ENCODE measurements around the gene TREM2. TPM values are rescaled to one million over a fixed set of nuclear protein-coding genes. Genes with fewer than 3 reads are reported as not detected.

Gene TREM2
- polyA plus RNA-seq, 4 donors = 0.16 to 0.81 (median 0.21) TPM; not detected in 1

GRCh38 chr6:41199552-41200246, 36.8 kb upstream of the TREM2 start:
- no peak for FAIRE-seq
- peak overlapping the region in 1 of 3 donors; percentile 57 for H3K27ac ChIP-seq (ENCODE audit: low read depth in 1 of 3, low read length in 2 of 3)

GRCh38 chr6:41197234-41197633, 34.3 kb upstream of the TREM2 start:
- H3K4me3 ChIP-seq (ENCODE audit: low read depth in 1 of 3, low read length in 3 of 3) = no peak overlapping the region
- H3K9me3 ChIP-seq (ENCODE audit: control insufficient read depth in 2 of 2, insufficient read depth in 1 of 2, low read depth in 1 of 2, low read length in 1 of 2) = no peaks in the 10 kb centered on the region
- peaks cover 0 to 9% (median 2%) of the 10 kb centered on the region in 3 donors for H3K4me1 ChIP-seq (ENCODE audit: control insufficient read depth in 3 of 3, insufficient read depth in 2 of 3, low read depth in 1 of 3, low read length in 2 of 3)
- H3K27ac ChIP-seq (ENCODE audit: low read depth in 1 of 3, low read length in 2 of 3) = no peak overlapping the region
- peaks cover 0 to 18% (median 0%) of the 10 kb centered on the region in 3 donors for H3K27me3 ChIP-seq (ENCODE audit: control insufficient read depth in 3 of 3, insufficient read depth in 3 of 3, low read length in 3 of 3)
- no peaks in the 10 kb centered on the region for H3K36me3 ChIP-seq (ENCODE audit: control insufficient read depth in 3 of 3, insufficient read depth in 2 of 3, low read depth in 1 of 3, low read length in 3 of 3)
- DNase-seq = no peak
- FAIRE-seq = no peak
- 90 to 96% (median 96%) methylated on average over 3 of the region's 3 CpGs for WGBS, 3 donors

More at GRCh38 chr6:41199552-41200246, 36.8 kb upstream of the TREM2 start:
- WGBS, 3 donors = 70 to 76% (median 75%) methylated on average over 1 of the region's 1 CpG
- no peaks in the 10 kb centered on the region for H3K9me3 ChIP-seq (ENCODE audit: control insufficient read depth in 2 of 2, insufficient read depth in 1 of 2, low read depth in 1 of 2, low read length in 1 of 2)
- no peaks in the 10 kb centered on the region for H3K36me3 ChIP-seq (ENCODE audit: control insufficient read depth in 3 of 3, insufficient read depth in 2 of 3, low read depth in 1 of 3, low read length in 3 of 3)
- H3K27me3 ChIP-seq (ENCODE audit: control insufficient read depth in 3 of 3, insufficient read depth in 3 of 3, low read length in 3 of 3) = peaks cover 0 to 11% (median 0%) of the 10 kb centered on the region in 3 donors
- H3K4me1 ChIP-seq (ENCODE audit: control insufficient read depth in 3 of 3, insufficient read depth in 2 of 3, low read depth in 1 of 3, low read length in 2 of 3) = peaks cover 0 to 9% (median 2%) of the 10 kb centered on the region in 3 donors
- peak in 1 of 2 donors; percentile 6 for DNase-seq
- no peak overlapping the region for H3K4me3 ChIP-seq (ENCODE audit: low read depth in 1 of 3, low read length in 3 of 3)

GRCh38 chr6:41194386-41194785, 31.5 kb upstream of the TREM2 start:
- whole genome bisulfite sequencing, 3 donors = 88 to 92% (median 89%) methylated on average over 3 of the region's 3 CpGs
- FAIRE-seq (no peak), DNase-seq (no peak)
- H3K27ac ChIP-seq (ENCODE audit: low read depth in 1 of 3, low read length in 2 of 3) = no peak overlapping the region
- no peaks in the 10 kb centered on the region for H3K36me3 ChIP-seq (ENCODE audit: control insufficient read depth in 3 of 3, insufficient read depth in 2 of 3, low read depth in 1 of 3, low read length in 3 of 3)
- H3K4me3 ChIP-seq (ENCODE audit: low read depth in 1 of 3, low read length in 3 of 3) = no peak overlapping the region
- peaks cover 0 to 8% of the 10 kb centered on the region in 2 donors for H3K9me3 ChIP-seq (ENCODE audit: control insufficient read depth in 2 of 2, insufficient read depth in 1 of 2, low read depth in 1 of 2, low read length in 1 of 2)
- H3K27me3 ChIP-seq (ENCODE audit: control insufficient read depth in 3 of 3, insufficient read depth in 3 of 3, low read length in 3 of 3) = peaks cover 0 to 26% (median 0%) of the 10 kb centered on the region in 3 donors
- no peaks in the 10 kb centered on the region for H3K4me1 ChIP-seq (ENCODE audit: control insufficient read depth in 3 of 3, insufficient read depth in 2 of 3, low read depth in 1 of 3, low read length in 2 of 3)

GRCh38 chr6:41193884-41194283, 31.0 kb upstream of the TREM2 start:
- peaks cover 0 to 9% of the 10 kb centered on the region in 2 donors for H3K9me3 ChIP-seq (ENCODE audit: control insufficient read depth in 2 of 2, insufficient read depth in 1 of 2, low read depth in 1 of 2, low read length in 1 of 2)
- DNase-seq (no peak), FAIRE-seq (no peak)
- WGBS, 3 donors = 40 to 60% (median 56%) methylated on average over 5 of the region's 5 CpGs
- H3K4me1 ChIP-seq (ENCODE audit: control insufficient read depth in 3 of 3, insufficient read depth in 2 of 3, low read depth in 1 of 3, low read length in 2 of 3) = no peaks in the 10 kb centered on the region
- H3K27me3 ChIP-seq (ENCODE audit: control insufficient read depth in 3 of 3, insufficient read depth in 3 of 3, low read length in 3 of 3) = peaks cover 0 to 26% (median 0%) of the 10 kb centered on the region in 3 donors
- no peaks in the 10 kb centered on the region for H3K36me3 ChIP-seq (ENCODE audit: control insufficient read depth in 3 of 3, insufficient read depth in 2 of 3, low read depth in 1 of 3, low read length in 3 of 3)
- no peak overlapping the region for H3K27ac ChIP-seq (ENCODE audit: low read depth in 1 of 3, low read length in 2 of 3)
- no peak overlapping the region for H3K4me3 ChIP-seq (ENCODE audit: low read depth in 1 of 3, low read length in 3 of 3)

GRCh38 chr6:41193171-41193734, 30.3 kb upstream of the TREM2 start:
- H3K36me3 ChIP-seq (ENCODE audit: control insufficient read depth in 3 of 3, insufficient read depth in 2 of 3, low read depth in 1 of 3, low read length in 3 of 3) = no peaks in the 10 kb centered on the region
- no peaks in the 10 kb centered on the region for H3K4me1 ChIP-seq (ENCODE audit: control insufficient read depth in 3 of 3, insufficient read depth in 2 of 3, low read depth in 1 of 3, low read length in 2 of 3)
- no peak overlapping the region for H3K27ac ChIP-seq (ENCODE audit: low read depth in 1 of 3, low read length in 2 of 3)
- 70 to 73% (median 72%) methylated on average over 5 of the region's 5 CpGs for WGBS, 3 donors
- H3K9me3 ChIP-seq (ENCODE audit: control insufficient read depth in 2 of 2, insufficient read depth in 1 of 2, low read depth in 1 of 2, low read length in 1 of 2) = peaks cover 0 to 9% of the 10 kb centered on the region in 2 donors
- H3K4me3 ChIP-seq (ENCODE audit: low read depth in 1 of 3, low read length in 3 of 3) = no peak overlapping the region
- H3K27me3 ChIP-seq (ENCODE audit: control insufficient read depth in 3 of 3, insufficient read depth in 3 of 3, low read length in 3 of 3) = peaks cover 0 to 28% (median 0%) of the 10 kb centered on the region in 3 donors
- DNase-seq (no peak), FAIRE-seq (no peak)

- H3K9me3 ChIP-seq (ENCODE audit: control insufficient read depth in 2 of 2, insufficient read depth in 1 of 2, low read depth in 1 of 2, low read length in 1 of 2) = peaks cover 0 to 9% of the 10 kb centered on the region in 2 donors
- no peaks in the 10 kb centered on the region for H3K4me1 ChIP-seq (ENCODE audit: control insufficient read depth in 3 of 3, insufficient read depth in 2 of 3, low read depth in 1 of 3, low read length in 2 of 3)
- H3K27me3 ChIP-seq (ENCODE audit: control insufficient read depth in 3 of 3, insufficient read depth in 3 of 3, low read length in 3 of 3) = peaks cover 0 to 25% (median 0%) of the 10 kb centered on the region in 3 donors
- peak in 1 of 2 donors; percentile 29 for DNase-seq
- no peak overlapping the region for H3K4me3 ChIP-seq (ENCODE audit: low read depth in 1 of 3, low read length in 3 of 3)
- no peaks in the 10 kb centered on the region for H3K36me3 ChIP-seq (ENCODE audit: control insufficient read depth in 3 of 3, insufficient read depth in 2 of 3, low read depth in 1 of 3, low read length in 3 of 3)
- H3K27ac ChIP-seq (ENCODE audit: low read depth in 1 of 3, low read length in 2 of 3) = no peak overlapping the region
- WGBS, 3 donors = 20 to 30% (median 27%) methylated on average over 4 to 6 of the region's 6 CpGs
- no peak for FAIRE-seq
Observed at GRCh38 chr6:41191569-41191968, 28.7 kb upstream of the TREM2 start.

GRCh38 chr6:41190791-41191190, 27.9 kb upstream of the TREM2 start:
- no peak overlapping the region for H3K27ac ChIP-seq (ENCODE audit: low read depth in 1 of 3, low read length in 2 of 3)
- H3K4me3 ChIP-seq (ENCODE audit: low read depth in 1 of 3, low read length in 3 of 3) = no peak overlapping the region
- H3K4me1 ChIP-seq (ENCODE audit: control insufficient read depth in 3 of 3, insufficient read depth in 2 of 3, low read depth in 1 of 3, low read length in 2 of 3) = no peaks in the 10 kb centered on the region
- peaks cover 0 to 25% (median 0%) of the 10 kb centered on the region in 3 donors for H3K27me3 ChIP-seq (ENCODE audit: control insufficient read depth in 3 of 3, insufficient read depth in 3 of 3, low read length in 3 of 3)
- no peaks in the 10 kb centered on the region for H3K36me3 ChIP-seq (ENCODE audit: control insufficient read depth in 3 of 3, insufficient read depth in 2 of 3, low read depth in 1 of 3, low read length in 3 of 3)
- H3K9me3 ChIP-seq (ENCODE audit: control insufficient read depth in 2 of 2, insufficient read depth in 1 of 2, low read depth in 1 of 2, low read length in 1 of 2) = peaks cover 0 to 9% of the 10 kb centered on the region in 2 donors
- WGBS, 3 donors = 66 to 76% (median 73%) methylated on average over 3 of the region's 3 CpGs
- no peak for DNase-seq
- FAIRE-seq = no peak

- Histone ChIP-seq H3K27me3 (ENCODE audit: control insufficient read depth in 3 of 3, insufficient read depth in 3 of 3, low read length in 3 of 3) (peaks cover 0 to 21% (median 0%) of the 10 kb centered on the region in 3 donors), H3K36me3 (ENCODE audit: control insufficient read depth in 3 of 3, insufficient read depth in 2 of 3, low read depth in 1 of 3, low read length in 3 of 3) (no peaks in the 10 kb centered on the region), H3K27ac (ENCODE audit: low read depth in 1 of 3, low read length in 2 of 3) (no peak overlapping the region), H3K4me3 (ENCODE audit: low read depth in 1 of 3, low read length in 3 of 3) (no peak overlapping the region), H3K4me1 (ENCODE audit: control insufficient read depth in 3 of 3, insufficient read depth in 2 of 3, low read depth in 1 of 3, low read length in 2 of 3) (no peaks in the 10 kb centered on the region), H3K9me3 (ENCODE audit: control insufficient read depth in 2 of 2, insufficient read depth in 1 of 2, low read depth in 1 of 2, low read length in 1 of 2) (peaks cover 0 to 9% of the 10 kb centered on the region in 2 donors)
- DNase-seq (no peak), FAIRE-seq (no peak)
- 92 to 98% (median 94%) methylated on average over 2 of the region's 2 CpGs for WGBS, 3 donors
Observed at GRCh38 chr6:41189967-41190366, 27.1 kb upstream of the TREM2 start.
